ENCODE results near the gene TSNAXIP1. TPM values are rescaled to one million over a fixed set of nuclear protein-coding genes. Genes with fewer than 3 reads are reported as not detected.

The TSNAXIP1 gene
- total RNA-seq, 1 experiment from 2014 or later: 1.1 TPM

DNA sequence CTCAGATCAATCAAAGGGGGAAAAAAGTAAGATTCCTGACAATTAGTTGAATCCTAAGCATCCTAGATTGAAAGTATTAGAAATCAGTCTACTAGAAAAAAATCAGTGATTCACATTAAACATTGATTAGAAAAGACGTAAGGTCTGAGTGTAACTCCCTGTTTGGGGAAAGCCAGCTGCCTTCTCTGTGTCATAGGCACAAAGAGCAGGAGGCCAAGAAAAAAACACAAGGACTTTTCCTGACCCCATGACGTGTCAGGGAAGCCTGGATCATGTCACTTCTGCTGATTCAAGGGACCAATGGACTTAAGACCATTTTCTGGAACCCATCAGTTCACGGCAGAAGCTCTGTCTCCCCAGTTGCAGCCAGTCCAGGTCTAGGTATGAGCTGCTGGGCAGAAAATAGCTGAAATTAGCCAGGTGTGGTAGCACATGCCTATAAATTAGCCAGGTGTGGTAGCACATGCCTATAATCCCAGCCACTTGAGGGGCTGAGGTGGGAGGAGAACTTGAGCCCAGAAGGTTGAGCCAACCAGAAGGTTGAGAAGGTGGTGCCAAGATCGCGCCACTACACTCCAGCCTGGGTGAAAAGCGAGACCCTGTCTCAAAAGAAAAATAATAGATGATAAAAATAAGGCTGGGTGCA, 36.2 kb upstream of the TSNAXIP1 start:
- H3K27ac Mint-ChIP-seq (ENCODE audit: low read depth, unreplicated experiment): no peak overlapping the region

DNA sequence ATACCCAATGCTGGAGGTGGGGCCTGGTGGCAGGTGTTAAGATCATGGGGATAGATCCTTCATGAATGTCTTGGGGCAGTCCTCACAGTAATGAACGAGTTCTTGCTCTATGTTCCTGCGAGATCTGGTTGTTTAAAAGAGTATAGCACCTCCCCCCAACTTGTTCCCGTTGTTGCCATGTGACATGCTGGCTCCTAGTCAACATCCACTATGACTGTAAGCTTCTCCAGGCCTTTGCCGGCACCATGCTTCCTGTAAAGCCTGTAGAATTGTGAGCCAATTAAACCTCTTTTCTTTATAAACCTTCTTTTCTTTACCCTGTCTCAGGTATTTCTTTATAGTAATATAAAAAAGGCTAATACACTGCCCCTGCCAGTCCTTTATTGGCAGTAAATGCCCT, 33.6 kb upstream of the TSNAXIP1 start:
- Mint-ChIP-seq H3K9me3 (ENCODE audit: unreplicated experiment) (no peaks in the 10 kb centered on the region), H3K4me1 (ENCODE audit: insufficient read depth, unreplicated experiment) (peaks cover 6% of the 10 kb centered on the region), H3K27me3 (ENCODE audit: insufficient read depth, unreplicated experiment) (no peaks in the 10 kb centered on the region), H3K36me3 (ENCODE audit: insufficient read depth, unreplicated experiment) (peaks cover 30% of the 10 kb centered on the region), H3K27ac (ENCODE audit: low read depth, unreplicated experiment) (no peak overlapping the region), H3K4me3 (ENCODE audit: unreplicated experiment) (no peak overlapping the region)
- no TSS peak for BruUV-seq (replicated peaks)
- TF ChIP-seq, protein P1, sequence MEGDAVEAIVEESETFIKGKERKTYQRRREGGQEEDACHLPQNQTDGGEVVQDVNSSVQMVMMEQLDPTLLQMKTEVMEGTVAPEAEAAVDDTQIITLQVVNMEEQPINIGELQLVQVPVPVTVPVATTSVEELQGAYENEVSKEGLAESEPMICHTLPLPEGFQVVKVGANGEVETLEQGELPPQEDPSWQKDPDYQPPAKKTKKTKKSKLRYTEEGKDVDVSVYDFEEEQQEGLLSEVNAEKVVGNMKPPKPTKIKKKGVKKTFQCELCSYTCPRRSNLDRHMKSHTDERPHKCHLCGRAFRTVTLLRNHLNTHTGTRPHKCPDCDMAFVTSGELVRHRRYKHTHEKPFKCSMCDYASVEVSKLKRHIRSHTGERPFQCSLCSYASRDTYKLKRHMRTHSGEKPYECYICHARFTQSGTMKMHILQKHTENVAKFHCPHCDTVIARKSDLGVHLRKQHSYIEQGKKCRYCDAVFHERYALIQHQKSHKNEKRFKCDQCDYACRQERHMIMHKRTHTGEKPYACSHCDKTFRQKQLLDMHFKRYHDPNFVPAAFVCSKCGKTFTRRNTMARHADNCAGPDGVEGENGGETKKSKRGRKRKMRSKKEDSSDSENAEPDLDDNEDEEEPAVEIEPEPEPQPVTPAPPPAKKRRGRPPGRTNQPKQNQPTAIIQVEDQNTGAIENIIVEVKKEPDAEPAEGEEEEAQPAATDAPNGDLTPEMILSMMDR (IDR thresholded peaks at IDR 0.05; ENCODE audit: unreplicated experiment): no peak
- POLR2A ChIA-PET: no interaction called here
- CTCF ChIA-PET: no interaction called here
- intact Hi-C loops (cut with micrococcal nuclease): no loop called here
- DNase-seq (ENCODE audit: unreplicated experiment): no peak

More for the DNA sequence above, 36.2 kb upstream of the TSNAXIP1 start:
- no TSS peak for BruUV-seq (replicated peaks)
- intact Hi-C loops (cut with micrococcal nuclease): no loop called here
- DNase-seq (ENCODE audit: unreplicated experiment): no peak
- H3K27me3 Mint-ChIP-seq (ENCODE audit: insufficient read depth, unreplicated experiment): no peaks in the 10 kb centered on the region
- ChIA-PET CTCF (interaction anchor here (0.6 to 1.0 kb wide), 3 partner anchors 10 to 98 kb away, joined by 3 read pairs; no protein-coding TSS in a partner anchor), POLR2A (no interaction called here)
- H3K36me3 Mint-ChIP-seq (ENCODE audit: insufficient read depth, unreplicated experiment): peaks cover 38% of the 10 kb centered on the region
- H3K9me3 Mint-ChIP-seq (ENCODE audit: unreplicated experiment): no peaks in the 10 kb centered on the region
- TF ChIP-seq, protein P1 (IDR thresholded peaks at IDR 0.05; ENCODE audit: unreplicated experiment): no peak
- no peak overlapping the region for H3K4me3 Mint-ChIP-seq (ENCODE audit: unreplicated experiment)
- H3K4me1 Mint-ChIP-seq (ENCODE audit: insufficient read depth, unreplicated experiment): peaks cover 6% of the 10 kb centered on the region

DNA sequence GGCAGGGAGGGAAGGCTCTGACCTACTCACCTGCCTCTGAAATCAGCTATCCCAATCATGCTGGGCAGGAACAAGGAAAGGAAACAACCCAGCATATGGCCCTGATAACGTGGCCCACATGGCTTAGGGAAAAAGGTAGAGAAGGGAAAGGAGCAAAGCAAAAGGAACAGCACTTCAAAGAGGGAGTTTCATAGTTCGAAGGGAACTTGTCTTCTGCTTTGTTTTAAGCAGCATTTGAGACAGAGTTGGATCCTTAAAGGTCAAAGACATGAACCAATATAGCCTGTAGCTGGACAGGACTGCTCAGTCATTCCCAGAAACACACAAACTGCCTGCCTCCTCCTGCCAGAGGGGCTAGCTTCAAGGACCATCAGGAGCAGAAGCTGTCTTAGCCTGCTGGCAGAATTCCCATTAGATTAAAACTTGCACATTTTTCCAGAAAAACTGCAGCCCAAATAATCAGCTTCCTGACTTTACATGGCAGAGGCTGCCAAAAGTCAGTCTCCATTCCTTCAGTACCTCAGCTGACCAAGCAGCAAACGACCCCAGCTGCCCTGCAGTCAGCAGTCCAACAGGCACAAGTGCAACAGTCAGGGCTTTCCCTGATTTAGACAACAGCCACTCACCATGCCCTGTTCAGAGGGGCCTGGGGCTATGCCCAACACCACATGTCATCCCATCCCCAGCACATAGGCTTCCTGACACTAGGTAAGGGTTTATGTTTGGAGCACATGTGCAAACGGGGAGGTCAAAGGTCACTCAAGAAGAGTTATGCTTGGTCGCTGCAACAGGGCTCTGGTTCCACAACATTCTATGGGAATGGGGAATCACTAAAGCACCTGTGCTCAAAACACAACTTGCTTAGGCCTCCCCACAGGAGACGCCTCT, 32.9 kb upstream of the TSNAXIP1 start:
- H3K4me3 Mint-ChIP-seq (ENCODE audit: unreplicated experiment): no peak overlapping the region
- H3K27ac Mint-ChIP-seq (ENCODE audit: low read depth, unreplicated experiment): no peak overlapping the region
- peaks cover 26% of the 10 kb centered on the region for H3K36me3 Mint-ChIP-seq (ENCODE audit: insufficient read depth, unreplicated experiment)
- intact Hi-C loops (cut with micrococcal nuclease): no loop called here
- H3K27me3 Mint-ChIP-seq (ENCODE audit: insufficient read depth, unreplicated experiment): no peaks in the 10 kb centered on the region
- H3K9me3 Mint-ChIP-seq (ENCODE audit: unreplicated experiment): no peaks in the 10 kb centered on the region
- no TSS peak for BruUV-seq (replicated peaks)
- TF ChIP-seq, protein P1 (IDR thresholded peaks at IDR 0.05; ENCODE audit: unreplicated experiment): no peak
- no peak for DNase-seq (ENCODE audit: unreplicated experiment)
- ChIA-PET CTCF (interaction anchor here (1.4 kb wide), 1 partner anchor 101 kb away, joined by 4 read pairs; no protein-coding TSS in a partner anchor), POLR2A (interaction anchor here (0.7 to 1.2 kb wide), 3 partner anchors 55 to 231 kb away, joined by 3 to 5 read pairs (median 3); no protein-coding TSS in a partner anchor)
- peaks cover 6% of the 10 kb centered on the region for H3K4me1 Mint-ChIP-seq (ENCODE audit: insufficient read depth, unreplicated experiment)

DNA sequence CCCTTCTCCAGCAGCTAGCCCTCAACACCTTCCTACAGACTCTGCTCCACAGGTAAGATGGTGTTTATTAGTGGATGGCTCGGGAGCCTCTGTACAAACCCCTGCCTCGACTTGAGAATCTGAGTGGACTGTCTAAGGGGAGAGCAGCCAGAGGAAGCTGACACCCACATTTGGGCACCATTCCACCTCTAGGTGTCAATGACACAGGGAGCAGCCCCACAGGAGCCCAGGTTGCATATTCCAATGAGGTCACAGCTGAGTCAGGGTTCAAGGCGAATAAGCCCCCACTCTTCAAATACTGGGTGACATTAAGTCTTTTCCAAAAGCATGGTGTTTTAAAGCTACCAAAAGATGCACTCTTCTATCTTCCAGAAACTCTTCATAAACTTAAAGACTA, 32.2 kb upstream of the TSNAXIP1 start:
- CTCF ChIA-PET: interaction anchor here (1.4 kb wide), 1 partner anchor 102 kb away, joined by 4 read pairs; no protein-coding TSS in a partner anchor
- intact Hi-C loops (cut with micrococcal nuclease): no loop called here
- no peak overlapping the region for H3K27ac Mint-ChIP-seq (ENCODE audit: low read depth, unreplicated experiment)
- H3K4me1 Mint-ChIP-seq (ENCODE audit: insufficient read depth, unreplicated experiment): peaks cover 7% of the 10 kb centered on the region
- BruUV-seq (replicated peaks): no TSS peak
- DNase-seq (ENCODE audit: unreplicated experiment): no peak
- TF ChIP-seq, protein P1 (IDR thresholded peaks at IDR 0.05; ENCODE audit: unreplicated experiment): no peak
- no peaks in the 10 kb centered on the region for H3K27me3 Mint-ChIP-seq (ENCODE audit: insufficient read depth, unreplicated experiment)
- no peak overlapping the region for H3K4me3 Mint-ChIP-seq (ENCODE audit: unreplicated experiment)
- peaks cover 26% of the 10 kb centered on the region for H3K36me3 Mint-ChIP-seq (ENCODE audit: insufficient read depth, unreplicated experiment)
- H3K9me3 Mint-ChIP-seq (ENCODE audit: unreplicated experiment): no peaks in the 10 kb centered on the region
- POLR2A ChIA-PET: interaction anchor here (0.7 to 1.2 kb wide), 2 partner anchors 56 to 160 kb away, joined by 3 to 5 read pairs; no protein-coding TSS in a partner anchor

Measured in MCF 10A (cell line).